ENCODE data around the gene CAVIN3.

The CAVIN3 gene

GRCh38 chr11:6270584-6271246, 49.6 kb downstream of the CAVIN3 start:
- DNase-seq (ENCODE audit: low read depth), result no peak

DNA sequence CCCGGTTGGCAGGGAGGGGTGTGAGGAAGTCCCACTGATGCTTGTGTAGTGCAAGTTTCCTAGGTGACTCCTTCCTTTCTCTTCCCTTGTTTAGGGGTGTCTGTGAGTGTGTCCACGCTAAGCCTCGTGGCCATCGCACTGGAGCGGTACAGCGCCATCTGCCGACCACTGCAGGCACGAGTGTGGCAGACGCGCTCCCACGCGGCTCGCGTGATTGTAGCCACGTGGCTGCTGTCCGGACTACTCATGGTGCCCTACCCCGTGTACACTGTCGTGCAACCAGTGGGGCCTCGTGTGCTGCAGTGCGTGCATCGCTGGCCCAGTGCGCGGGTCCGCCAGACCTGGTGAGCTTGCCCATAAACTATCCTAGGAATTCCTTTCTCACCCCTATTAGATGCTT, 50.3 kb downstream of the CAVIN3 start:
- DNase-seq (ENCODE audit: low read depth), result no peak

Measured in stimulated activated CD8-positive, alpha-beta memory T cell treated with anti-CD3 and anti-CD28 coated beads, Interleukin-15, amount 100 ng/mL, for 24 hours (primary cell).